HG03342 (cell line): Measurements from ENCODE around the gene GPBP1L1.
"Not testable (repeated sequence)": the region's sequence is repeated elsewhere in the genome, so short reads cannot be mapped to it uniquely, and the experiment has no call there.

ENCODE experiments used
- ATAC-seq: cut with Tn5 transposase; IDR thresholded peaks from one replicate; pipeline ENCODE4 v1.9.1; 2021; ENCODE audit warnings: mild to moderate bottlenecking, moderate library complexity; ENCODE audit not compliant: unreplicated experiment

Gene GPBP1L1

GRCh38 chr1:45604239-45604638, 82.1 kb downstream of the GPBP1L1 start:
- no peak for ATAC-seq

- not testable (repeated sequence) for ATAC-seq
These were observed 89.6 kb downstream of the GPBP1L1 start for GRCh38 chr1:45596765-45597164.

- no peak for ATAC-seq
These were observed 91.9 kb downstream of the GPBP1L1 start for GRCh38 chr1:45594412-45594811.

- ATAC-seq: no peak
These were observed 96.5 kb downstream of the GPBP1L1 start for GRCh38 chr1:45589861-45590260.

GRCh38 chr1:45586769-45587168, 99.6 kb downstream of the GPBP1L1 start:
- no peak for ATAC-seq

- no peak for ATAC-seq
These were observed 100.7 kb downstream of the GPBP1L1 start for GRCh38 chr1:45585496-45586075.

- ATAC-seq: no peak
These were observed 101.3 kb downstream of the GPBP1L1 start for GRCh38 chr1:45585110-45585426.

- ATAC-seq: peak; percentile 26
These were observed 101.8 kb downstream of the GPBP1L1 start for GRCh38 chr1:45584351-45585109.

GRCh38 chr1:45583666-45584350, 102.5 kb downstream of the GPBP1L1 start, which contains the start of gene NASP:
NASP (plus strand) TSS chr1:45584041; CDS start chr1:45584147, 106 bp downstream.
- peak; percentile 45 for ATAC-seq

- peak; percentile 65 for ATAC-seq
These were observed 103.1 kb downstream of the GPBP1L1 start for GRCh38 chr1:45583264-45583665.
